SK-N-SH (cell line): ENCODE data around the gene LGR4. TPM values are rescaled to one million over a fixed set of nuclear protein-coding genes. Genes with fewer than 3 reads are reported as not detected.

Experiments
- CTCF ChIA-PET: fragments of 300-600, 350-600 bp; formaldehyde crosslinking; extraction: SDS; loops from one replicate; lab custom pipeline; 2021; lab: Yijun Ruan, JAX
- POLR2A ChIA-PET: fragments of 350-600 bp; sonication (Branson Sonifier 250); formaldehyde crosslinking; extraction: SDS; loops from one replicate; lab custom pipeline; 2020; ENCODE audit warnings: antibody characterized with exemption, inconsistent platforms; lab: Yijun Ruan, JAX
- DNase-seq: peaks from one replicate; pipeline ENCODE4 v3.0.0; 2012
- H2AFZ ChIP-seq: fragments of 200-600 bp; sonication (generic); 2 replicates; pipeline ENCODE4 v1.8.1; 2016; ENCODE audit warnings: antibody characterized with exemption, mild to moderate bottlenecking, low read depth
- H3F3A ChIP-seq: fragments of 200-600 bp; sonication (generic); replicated peaks from 2 replicates; pipeline ENCODE3; 2016; ENCODE audit warnings: antibody characterized with exemption, mild to moderate bottlenecking; ENCODE audit not compliant: insufficient read depth
- H3K27ac ChIP-seq, 2 experiments: fragments of 200-500 bp in 1 of 2; fragments of 200-600 bp in 1 of 2; sonication (Bioruptor generic) in 1 of 2; sonication (generic), shearing (Covaris generic) in 1 of 2; 2 replicates each; pipeline versions ENCODE4 v1.5.1 to v1.6.1; 2014 to 2016; ENCODE audit warnings: low read depth in 2 of 2, inconsistent platforms in 1 of 2, low read length in 1 of 2, mild to moderate bottlenecking in 1 of 2, mixed read lengths in 1 of 2
- H3K27me3 ChIP-seq: fragments of 200-600 bp; sonication (generic), shearing (Covaris generic); 2 replicates; pipeline ENCODE4 v1.6.1; 2016; ENCODE audit warnings: mixed run types; ENCODE audit not compliant: insufficient read depth
- H3K36me3 ChIP-seq, 2 experiments: fragments of 200-500 bp in 1 of 2; fragments of 200-600 bp in 1 of 2; sonication (Bioruptor generic) in 1 of 2; sonication (generic) in 1 of 2; replicated peaks in 1 of 2; 2 replicates each; pipeline versions ENCODE3 to v1.5.1; 2014 to 2016; ENCODE audit warnings: low read length in 1 of 2, mild to moderate bottlenecking in 1 of 2; ENCODE audit not compliant: insufficient read depth in 2 of 2, control insufficient read depth in 1 of 2
- H3K4me1 ChIP-seq, 2 experiments: fragments of 200-500 bp in 1 of 2; fragments of 200-600 bp in 1 of 2; sonication (Bioruptor generic) in 1 of 2; sonication (generic), shearing (Covaris generic) in 1 of 2; 2 replicates each; pipeline versions ENCODE4 v1.5.1 to v1.6.1; 2014 to 2016; ENCODE audit warnings: low read depth in 1 of 2, low read length in 1 of 2, mixed run types in 1 of 2; ENCODE audit not compliant: insufficient read depth in 2 of 2, control insufficient read depth in 1 of 2
- H3K4me2 ChIP-seq: fragments of 200-600 bp; sonication (generic), shearing (Covaris generic); 2 replicates; pipeline ENCODE4 v1.6.1; 2017; ENCODE audit warnings: mixed run types
- H3K4me3 ChIP-seq, 2 experiments: fragments of 200-500 bp in 1 of 2; fragments of 200-600 bp in 1 of 2; sonication (Bioruptor generic) in 1 of 2; sonication (generic), shearing (Covaris generic) in 1 of 2; 2 replicates each; pipeline versions ENCODE4 v1.5.1 to v1.8.1; 2014 to 2016; ENCODE audit warnings: low read depth in 2 of 2, inconsistent platforms in 1 of 2, low read length in 1 of 2, mild to moderate bottlenecking in 1 of 2, mixed read lengths in 1 of 2, moderate library complexity in 1 of 2
- H3K79me2 ChIP-seq: fragments of 200-600 bp; sonication (generic); 2 replicates; pipeline ENCODE4 v1.8.1; 2017; ENCODE audit warnings: mild to moderate bottlenecking; ENCODE audit not compliant: insufficient read depth
- H3K9ac ChIP-seq: fragments of 200-600 bp; sonication (generic); 2 replicates; pipeline ENCODE4 v1.6.1; 2017; ENCODE audit warnings: mixed run types
- H3K9me2 ChIP-seq: fragments of 200-600 bp; sonication (generic); 2 replicates; pipeline ENCODE4 v1.6.1; 2017; ENCODE audit warnings: mixed run types
- H3K9me3 ChIP-seq: fragments of 200-600 bp; sonication (generic); 2 replicates; pipeline ENCODE4 v1.6.1; 2017; ENCODE audit warnings: mixed run types, mild to moderate bottlenecking, moderate library complexity
- H4K20me1 ChIP-seq: fragments of 200-600 bp; sonication (generic); 2 replicates; pipeline ENCODE4 v1.6.1; 2017; ENCODE audit warnings: mild to moderate bottlenecking, mixed run types; ENCODE audit not compliant: insufficient read depth
- ELF1 ChIP-seq: IDR thresholded peaks from 2 replicates; pipeline ENCODE4 v1.4.0; 2012
- EZH2phosphoT487 ChIP-seq: fragments of 200-600 bp; sonication (generic); IDR thresholded peaks from 2 replicates; pipeline ENCODE4 v1.6.1; 2017; ENCODE audit warnings: low read depth, mixed run types, mild to moderate bottlenecking, antibody characterized with exemption, moderate library complexity, borderline replicate concordance
- FOSL2 ChIP-seq: IDR thresholded peaks from 2 replicates; pipeline ENCODE4 v1.4.0; 2012; ENCODE audit warnings: low read depth, mild to moderate bottlenecking, moderate library complexity, borderline replicate concordance
- FOXM1 ChIP-seq: IDR thresholded peaks from 2 replicates; pipeline ENCODE4 v1.4.0; 2012; ENCODE audit warnings: low read depth, mild to moderate bottlenecking
- GABPA ChIP-seq: IDR thresholded peaks from 2 replicates; pipeline ENCODE4 v1.4.0; 2012; ENCODE audit warnings: low read depth, mild to moderate bottlenecking
- GATA2 ChIP-seq: sonication (generic); formaldehyde crosslinking; IDR thresholded peaks from 2 replicates; pipeline ENCODE4 v1.5.0; 2020; ENCODE audit warnings: mild to moderate bottlenecking, missing genetic modification reagents
- JUND ChIP-seq: IDR thresholded peaks from 2 replicates; pipeline ENCODE4 v1.4.0; 2012
- MEF2A ChIP-seq: IDR thresholded peaks from 2 replicates; pipeline ENCODE4 v1.4.0; 2012; ENCODE audit warnings: low read depth, borderline replicate concordance
- MXI1 ChIP-seq: IDR thresholded peaks from 2 replicates; pipeline ENCODE4 v1.6.1; 2012; ENCODE audit warnings: mild to moderate bottlenecking, low read depth, low read length, improper control_type of control experiment
- NFIC ChIP-seq: IDR thresholded peaks from 2 replicates; pipeline ENCODE4 v1.4.0; 2012; ENCODE audit warnings: borderline replicate concordance
- NRF1 ChIP-seq: IDR thresholded peaks from 2 replicates; pipeline ENCODE4 v1.6.1; 2012; ENCODE audit warnings: low read depth, mild to moderate bottlenecking, low read length
- POLR2AphosphoS5 ChIP-seq: IDR thresholded peaks from 2 replicates; pipeline ENCODE4 v1.6.1; 2012; ENCODE audit warnings: low read depth, low read length
- RAD21 ChIP-seq: IDR thresholded peaks from 2 replicates; pipeline ENCODE4 v1.6.1; 2012; ENCODE audit warnings: mild to moderate bottlenecking, low read length
- RCOR1 ChIP-seq: fragments of 150-350 bp; IDR thresholded peaks from 2 replicates; pipeline ENCODE4 v1.6.1; 2017; ENCODE audit warnings: antibody characterized with exemption, low read length
- RXRA ChIP-seq: IDR thresholded peaks from 2 replicates; pipeline ENCODE4 v1.4.0; 2012; ENCODE audit warnings: low read depth, mild to moderate bottlenecking, borderline replicate concordance
- SMC3 ChIP-seq: IDR thresholded peaks from 2 replicates; pipeline ENCODE4 v1.6.1; 2012; ENCODE audit warnings: low read depth, low read length, improper control_type of control experiment
- TAF1 ChIP-seq: IDR thresholded peaks from 2 replicates; pipeline ENCODE4 v1.6.1; 2012; ENCODE audit warnings: low read depth, mild to moderate bottlenecking, low read length, moderate library complexity, borderline replicate concordance
- USF1 ChIP-seq: IDR thresholded peaks from 2 replicates; pipeline ENCODE4 v1.4.0; 2012; ENCODE audit warnings: low read depth, borderline replicate concordance
- WGBS: methylation state at CpG from one replicate; pipeline ENCODE4 v1.1.6; 2017; ENCODE audit warnings: low lambda C conversion rate; 5-methylcytosine and 5-hydroxymethylcytosine counted together
- polyA plus RNA-seq, 3 experiments: library from polyadenylated mRNA; depleted of rRNA; stranded (reverse); fragments of >200 nt; gene quantifications; 2 replicates each; pipeline ENCODE4 v1.2.3, GENCODE V29; 2012
- TF ChIP-seq, protein P1 (sequence below): IDR thresholded peaks from 2 replicates; pipeline ENCODE4; 2012

LGR4 gene
- polyA plus RNA-seq, 1 of the 3 experiments (the other 2 are of a cell fraction) = 2.6 TPM

GRCh38 chr11:27373856-27374602, 98.6 kb downstream of the LGR4 start:
- no peaks in the 10 kb centered on the region for H3K79me2 ChIP-seq
- no peak overlapping the region for H3K9ac ChIP-seq
- DNase-seq = no peak
- CTCF ChIA-PET = interaction anchor here (0.7 to 0.9 kb wide), 2 partner anchors 125 to 190 kb away, joined by 3 read pairs; no protein-coding TSS in a partner anchor
- H4K20me1 ChIP-seq = no peaks in the 10 kb centered on the region
- no peak overlapping the region for H3K27ac ChIP-seq
- TF ChIP-seq MEF2A (no peak), MXI1 (no peak), RAD21 (no peak), JUND (no peak), RXRA (no peak), FOXM1 (no peak), ELF1 (no peak), NFIC (no peak), POLR2AphosphoS5 (no peak)
- TF ChIP-seq, protein P1, sequence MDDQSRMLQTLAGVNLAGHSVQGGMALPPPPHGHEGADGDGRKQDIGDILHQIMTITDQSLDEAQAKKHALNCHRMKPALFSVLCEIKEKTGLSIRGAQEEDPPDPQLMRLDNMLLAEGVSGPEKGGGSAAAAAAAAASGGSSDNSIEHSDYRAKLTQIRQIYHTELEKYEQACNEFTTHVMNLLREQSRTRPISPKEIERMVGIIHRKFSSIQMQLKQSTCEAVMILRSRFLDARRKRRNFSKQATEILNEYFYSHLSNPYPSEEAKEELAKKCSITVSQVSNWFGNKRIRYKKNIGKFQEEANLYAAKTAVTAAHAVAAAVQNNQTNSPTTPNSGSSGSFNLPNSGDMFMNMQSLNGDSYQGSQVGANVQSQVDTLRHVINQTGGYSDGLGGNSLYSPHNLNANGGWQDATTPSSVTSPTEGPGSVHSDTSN = no peak
- H3F3A ChIP-seq = peaks cover 9% of the 10 kb centered on the region
- H3K4me3 ChIP-seq = no peak overlapping the region
- peaks cover 9 to 17% of the 10 kb centered on the region in 2 experiments for H3K36me3 ChIP-seq
- no peak overlapping the region for H3K4me2 ChIP-seq
- H3K9me2 ChIP-seq = no peaks in the 10 kb centered on the region
- H3K27me3 ChIP-seq = no peaks in the 10 kb centered on the region
- no peak overlapping the region for H2AFZ ChIP-seq
- 84% methylated on average over 6 of the region's 6 CpGs for WGBS
- H3K9me3 ChIP-seq = no peaks in the 10 kb centered on the region
- peaks cover 7 to 9% of the 10 kb centered on the region in 2 experiments; a peak in 3 of 4 replicates for H3K4me1 ChIP-seq
- POLR2A ChIA-PET = no interaction called here

DNA sequence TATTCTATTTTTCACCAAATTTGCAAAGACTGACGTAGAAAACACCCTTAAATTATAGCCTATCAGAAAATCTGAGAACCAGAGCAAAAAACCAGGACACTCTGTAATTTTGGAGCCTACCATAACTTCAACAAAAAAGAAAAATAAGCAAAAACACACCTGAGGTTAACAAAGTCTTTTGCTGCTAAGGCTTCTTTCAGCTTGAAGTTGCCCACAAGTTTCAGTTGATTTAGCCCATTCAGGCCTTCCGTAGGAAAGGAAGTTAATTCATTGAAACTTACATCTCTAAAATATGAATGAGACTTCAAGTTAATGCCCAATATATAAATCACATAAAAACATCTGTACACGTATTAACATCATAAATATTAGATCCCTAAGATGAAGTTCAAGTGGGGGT, 99.2 kb downstream of the LGR4 start:
- Histone ChIP-seq H3K27me3 (no peaks in the 10 kb centered on the region), H3K79me2 (no peaks in the 10 kb centered on the region), H3K27ac (no peak overlapping the region), H3F3A (peaks cover 9% of the 10 kb centered on the region), H3K36me3 (peaks cover 9 to 17% of the 10 kb centered on the region in 2 experiments), H3K9me3 (no peaks in the 10 kb centered on the region), H3K9ac (no peak overlapping the region), H3K9me2 (no peaks in the 10 kb centered on the region), H4K20me1 (no peaks in the 10 kb centered on the region), H2AFZ (no peak overlapping the region), H3K4me2 (no peak overlapping the region), H3K4me3 (no peak overlapping the region), H3K4me1 (peaks cover 7 to 14% of the 10 kb centered on the region in 2 experiments; a peak in 3 of 4 replicates)
- POLR2A ChIA-PET = no interaction called here
- no peak for DNase-seq
- 93% methylated on average over 3 of the region's 3 CpGs for WGBS
- no peak for TF ChIP-seq ELF1
- no peak for TF ChIP-seq FOSL2
- CTCF ChIA-PET = interaction anchor here (0.9 to 1.6 kb wide), 2 partner anchors 10 to 125 kb away, joined by 3 to 6 read pairs; no protein-coding TSS in a partner anchor

- Histone ChIP-seq H3K27ac (no peak overlapping the region), H3K79me2 (no peaks in the 10 kb centered on the region), H3K27me3 (no peaks in the 10 kb centered on the region), H4K20me1 (no peaks in the 10 kb centered on the region), H3F3A (peaks cover 9% of the 10 kb centered on the region), H3K4me2 (no peak overlapping the region), H3K9me3 (no peaks in the 10 kb centered on the region), H3K4me3 (no peak overlapping the region), H3K9me2 (no peaks in the 10 kb centered on the region), H2AFZ (no peak overlapping the region), H3K36me3 (peaks cover 9 to 17% of the 10 kb centered on the region in 2 experiments), H3K9ac (no peak overlapping the region), H3K4me1 (peaks cover 7 to 20% of the 10 kb centered on the region in 2 experiments; a peak in 3 of 4 replicates)
- ChIA-PET CTCF (interaction anchor here (1.0 to 1.6 kb wide), 3 partner anchors 12 to 114 kb away, joined by 3 to 6 read pairs (median 3); no protein-coding TSS in a partner anchor), POLR2A (interaction anchor here (0.8 kb wide), 1 partner anchor 100 kb away, joined by 3 read pairs; the partner anchor contains the start of gene LGR4)
- 88% methylated on average over 2 of the region's 2 CpGs for WGBS
- no peak for DNase-seq
- no peak for TF ChIP-seq EZH2phosphoT487
- TF ChIP-seq POLR2AphosphoS5 = no peak
- TF ChIP-seq TAF1 = no peak
- TF ChIP-seq JUND = no peak
- TF ChIP-seq ELF1 = no peak
- TF ChIP-seq GATA2 (CRISPR knock-in tag) = no peak
- no peak for TF ChIP-seq MXI1
- no peak for TF ChIP-seq NRF1
- TF ChIP-seq USF1 = no peak
- no peak for TF ChIP-seq GABPA
- no peak for TF ChIP-seq SMC3
- TF ChIP-seq RCOR1 = no peak
Observed at GRCh38 chr11:27372164-27372563, 100.4 kb downstream of the LGR4 start.
